Choroid plexus epithelial cell (primary cell): Measurements from ENCODE around the gene PRKACB.

Experiments
- DNase-seq: peaks from one replicate; pipeline ENCODE4 v3.0.0-alpha.2; 2010; ENCODE audit warnings: low read depth
- H3K4me3 ChIP-seq: 2 replicates; pipeline ENCODE4 v1.5.1; 2011; ENCODE audit warnings: low read depth, mild to moderate bottlenecking, control low read depth, low read length, moderate library complexity
- TF ChIP-seq, protein P1 (sequence below): conservative IDR thresholded peaks from 2 replicates; pipeline ENCODE4 v1.5.1; 2011; ENCODE audit warnings: low read depth, mild to moderate bottlenecking, control low read depth, inconsistent platforms, low read length, moderate library complexity

The PRKACB gene

DNA sequence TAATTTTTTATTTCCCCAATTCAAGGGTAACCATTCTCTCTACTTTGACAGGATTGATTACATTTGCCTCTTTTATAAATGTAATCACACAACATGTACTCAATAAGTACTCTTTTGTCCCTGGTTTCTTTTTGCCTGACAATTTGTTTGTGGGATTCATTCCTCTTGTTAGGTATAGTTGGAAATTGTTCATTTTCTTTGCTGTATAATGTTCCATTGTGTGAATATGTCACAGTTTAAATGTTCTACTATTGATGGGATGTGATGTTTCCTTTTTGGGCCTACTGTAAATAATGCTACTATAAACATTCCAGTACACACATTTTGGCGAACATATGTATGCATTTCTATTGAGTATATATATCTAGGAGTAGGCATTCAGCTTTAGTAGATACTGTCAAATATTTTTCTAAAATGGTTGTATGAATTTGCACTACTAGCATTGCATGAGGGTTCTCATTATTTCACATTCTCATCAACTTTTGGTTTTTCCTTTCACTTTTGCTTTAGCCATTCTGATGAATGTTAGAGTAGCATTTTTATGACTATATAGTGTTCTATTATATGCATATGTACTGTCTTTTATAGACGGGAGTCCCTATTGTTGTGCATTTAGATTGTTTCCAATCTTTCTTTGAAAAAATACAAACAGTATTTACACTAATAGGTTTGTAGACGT lies 35.0 kb upstream of the PRKACB start:
- TF ChIP-seq, protein P1, sequence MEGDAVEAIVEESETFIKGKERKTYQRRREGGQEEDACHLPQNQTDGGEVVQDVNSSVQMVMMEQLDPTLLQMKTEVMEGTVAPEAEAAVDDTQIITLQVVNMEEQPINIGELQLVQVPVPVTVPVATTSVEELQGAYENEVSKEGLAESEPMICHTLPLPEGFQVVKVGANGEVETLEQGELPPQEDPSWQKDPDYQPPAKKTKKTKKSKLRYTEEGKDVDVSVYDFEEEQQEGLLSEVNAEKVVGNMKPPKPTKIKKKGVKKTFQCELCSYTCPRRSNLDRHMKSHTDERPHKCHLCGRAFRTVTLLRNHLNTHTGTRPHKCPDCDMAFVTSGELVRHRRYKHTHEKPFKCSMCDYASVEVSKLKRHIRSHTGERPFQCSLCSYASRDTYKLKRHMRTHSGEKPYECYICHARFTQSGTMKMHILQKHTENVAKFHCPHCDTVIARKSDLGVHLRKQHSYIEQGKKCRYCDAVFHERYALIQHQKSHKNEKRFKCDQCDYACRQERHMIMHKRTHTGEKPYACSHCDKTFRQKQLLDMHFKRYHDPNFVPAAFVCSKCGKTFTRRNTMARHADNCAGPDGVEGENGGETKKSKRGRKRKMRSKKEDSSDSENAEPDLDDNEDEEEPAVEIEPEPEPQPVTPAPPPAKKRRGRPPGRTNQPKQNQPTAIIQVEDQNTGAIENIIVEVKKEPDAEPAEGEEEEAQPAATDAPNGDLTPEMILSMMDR = no peak
- no peak overlapping the region for H3K4me3 ChIP-seq
- DNase-seq = no peak

DNA sequence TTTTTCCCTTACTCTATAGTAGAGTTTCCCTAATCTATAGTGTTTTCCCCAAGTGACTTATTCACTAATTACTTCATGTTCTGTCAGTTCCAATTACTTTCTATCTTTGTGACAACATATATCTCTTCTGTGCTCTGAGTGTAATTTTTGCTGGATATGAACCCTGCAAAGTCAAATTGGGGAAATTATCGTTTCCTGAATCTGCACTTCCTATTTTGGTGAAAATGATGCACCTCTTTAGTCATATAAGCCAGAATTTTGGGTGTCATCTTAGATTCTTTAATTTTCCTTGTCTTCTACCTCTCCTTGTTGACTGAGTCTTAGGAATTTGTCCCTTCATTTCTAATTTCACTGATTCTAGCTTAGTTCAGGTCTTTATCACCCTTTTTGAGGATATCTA lies 33.4 kb upstream of the PRKACB start:
- no peak for DNase-seq
- no peak overlapping the region for H3K4me3 ChIP-seq
- TF ChIP-seq, protein P1 = no peak

DNA sequence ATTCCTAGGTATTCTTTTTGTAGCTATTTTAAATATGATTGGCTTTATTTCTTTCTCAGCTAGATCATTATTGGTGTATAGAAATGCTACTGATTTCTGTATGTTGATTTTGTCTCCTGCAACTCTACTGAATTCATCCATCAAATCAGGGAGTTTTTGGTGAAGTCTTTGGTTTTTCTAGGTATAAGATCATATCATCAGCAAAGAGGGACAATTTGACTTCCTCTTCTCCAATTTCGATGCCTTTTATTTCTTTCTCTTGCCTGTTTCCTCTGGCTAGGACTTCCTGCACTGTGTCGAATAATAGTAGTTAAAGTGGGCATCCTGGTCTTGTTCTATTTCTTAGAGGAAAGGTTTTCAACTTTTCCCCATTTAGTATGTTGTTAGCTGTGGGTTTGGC lies 27.5 kb upstream of the PRKACB start:
- H3K4me3 ChIP-seq = no peak overlapping the region
- TF ChIP-seq, protein P1 = no peak
- DNase-seq = no peak

DNA sequence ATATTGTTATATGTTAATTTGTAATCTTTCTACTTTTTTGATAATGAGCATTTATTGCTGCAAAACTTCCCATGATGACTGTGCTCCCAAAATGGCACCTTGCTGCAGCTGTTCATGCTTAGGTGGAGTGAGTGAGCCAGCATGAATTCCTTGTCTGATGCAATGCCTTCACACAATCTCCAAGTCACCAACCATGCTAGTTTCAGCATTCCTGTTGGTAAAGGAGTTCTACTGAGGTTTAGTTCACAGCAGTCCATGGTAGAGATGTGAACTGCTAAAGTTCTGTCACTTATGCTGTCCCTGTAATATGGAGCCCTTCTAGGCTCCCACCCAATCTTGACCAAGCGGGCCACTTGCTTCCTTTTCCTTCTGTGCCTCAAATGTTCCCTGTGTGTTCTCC lies 26.2 kb upstream of the PRKACB start:
- DNase-seq = peak; percentile 72
- TF ChIP-seq, protein P1 = no peak
- no peak overlapping the region for H3K4me3 ChIP-seq

DNA sequence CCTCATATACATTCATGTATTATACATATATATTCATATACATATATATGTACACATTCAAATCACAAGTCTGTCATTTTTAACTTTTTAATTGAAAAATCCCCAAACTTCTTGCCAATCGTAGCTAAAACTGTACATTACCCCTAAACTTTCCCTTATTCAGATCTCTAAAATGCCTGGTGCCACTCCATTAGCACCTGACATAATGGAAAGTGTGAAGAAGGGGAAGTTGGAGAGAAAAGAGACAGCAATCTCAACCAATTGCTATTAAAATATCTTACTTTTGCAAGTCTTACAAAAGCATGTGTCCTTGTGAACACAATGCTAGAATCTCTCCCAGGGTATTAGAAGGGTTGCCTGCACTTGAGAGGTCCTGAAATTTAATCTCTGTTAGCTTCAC lies 22.7 kb upstream of the PRKACB start:
- TF ChIP-seq, protein P1 = no peak
- no peak for DNase-seq
- no peak overlapping the region for H3K4me3 ChIP-seq

DNA sequence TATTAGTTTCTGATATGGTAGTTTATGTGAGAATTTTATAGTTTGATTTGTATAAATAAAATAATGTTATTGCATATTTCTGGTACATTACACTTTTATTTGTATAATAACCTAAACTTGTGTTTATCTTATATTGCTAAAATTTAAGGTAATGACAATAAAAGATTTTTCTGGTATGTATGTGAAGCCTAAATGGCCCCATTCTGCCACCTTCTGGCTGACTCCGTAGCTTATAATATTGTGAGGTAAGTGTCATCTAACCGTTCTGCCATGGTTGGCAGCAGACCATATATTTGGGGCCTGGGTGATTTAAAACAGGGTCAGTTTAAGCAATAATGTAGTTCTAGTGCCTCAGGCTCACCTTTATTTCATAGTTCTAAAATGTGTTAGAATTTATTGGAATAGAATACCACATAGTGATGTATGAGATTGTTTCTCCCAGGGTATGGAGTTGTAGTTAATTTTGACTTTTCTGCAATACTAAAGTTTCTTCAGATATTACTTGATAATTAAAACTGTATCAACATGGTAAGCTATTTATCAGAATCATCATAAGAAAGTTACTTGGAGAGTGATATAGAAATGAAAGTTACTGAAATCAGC lies 21.2 kb upstream of the PRKACB start:
- TF ChIP-seq, protein P1 = peak; percentile 84
- no peak overlapping the region for H3K4me3 ChIP-seq
- DNase-seq = peak; percentile 81

DNA sequence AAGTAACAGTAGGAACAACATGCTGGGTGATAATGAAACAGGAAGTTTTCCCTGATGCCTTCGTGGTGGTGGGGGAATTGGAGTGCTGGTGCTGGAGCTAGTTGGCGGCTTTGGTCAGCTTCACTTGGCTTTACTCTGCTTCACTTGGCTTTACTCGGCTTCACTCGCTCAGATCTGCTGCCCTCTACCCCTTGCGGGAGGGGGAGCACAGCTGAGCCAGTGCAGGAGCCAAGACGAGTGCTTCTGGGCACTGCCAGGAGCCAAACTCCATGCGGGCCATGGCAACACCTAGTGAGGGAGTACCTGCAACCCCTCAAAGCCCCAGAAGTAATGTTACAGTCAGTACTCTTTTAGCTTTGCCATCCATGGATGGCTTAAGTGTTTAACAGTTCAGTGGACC lies 10.6 kb upstream of the PRKACB start:
- TF ChIP-seq, protein P1 = no peak
- no peak for DNase-seq
- H3K4me3 ChIP-seq = no peak overlapping the region
